Fibroblast of skin of left quadriceps (primary cell): Measurements from ENCODE around the gene TMCC2.

Experiments
- DNase-seq, 2 experiments: peaks; one replicate each; pipeline ENCODE4 v3.0.0-alpha.2; 2013; ENCODE audit warnings: low read depth in 2 of 2

TMCC2 gene

GRCh38 chr1:205303247-205303888 is 75.6 kb downstream of the TMCC2 start:
- DNase-seq = no peak

GRCh38 chr1:205304046-205304694 is 76.4 kb downstream of the TMCC2 start:
- DNase-seq = no peak

GRCh38 chr1:205304695-205305070 is 76.9 kb downstream of the TMCC2 start:
- no peak for DNase-seq

GRCh38 chr1:205306929-205307566 is 79.3 kb downstream of the TMCC2 start:
- no peak for DNase-seq

- no peak for DNase-seq
Measured at GRCh38 chr1:205309741-205310140, 82.0 kb downstream of the TMCC2 start.

- no peak for DNase-seq
Measured at GRCh38 chr1:205310976-205311704, 83.4 kb downstream of the TMCC2 start.

GRCh38 chr1:205312866-205313562 is 85.3 kb downstream of the TMCC2 start:
- no peak for DNase-seq

GRCh38 chr1:205313563-205314308 is 86.0 kb downstream of the TMCC2 start:
- no peak for DNase-seq

GRCh38 chr1:205315008-205315618 is 87.4 kb downstream of the TMCC2 start:
- DNase-seq = no peak

GRCh38 chr1:205316161-205316566 is 88.4 kb downstream of the TMCC2 start:
- no peak for DNase-seq

GRCh38 chr1:205317311-205317917 is 89.7 kb downstream of the TMCC2 start:
- no peak for DNase-seq

- DNase-seq = no peak
Measured at GRCh38 chr1:205318231-205318991, 90.7 kb downstream of the TMCC2 start.

GRCh38 chr1:205319081-205320018 is 91.6 kb downstream of the TMCC2 start:
- no peak for DNase-seq

GRCh38 chr1:205321162-205321958 is 93.6 kb downstream of the TMCC2 start, which contains the start of gene NUAK2:
TSS of gene NUAK2 (minus strand) at chr1:205321745. CDS start at chr1:205321628, 117 bp downstream.
- DNase-seq = peak; percentile 76 to 80

- no peak for DNase-seq
Measured at GRCh38 chr1:205321959-205322283, 94.2 kb downstream of the TMCC2 start.
